ENCODE results near the gene ZCCHC10.

GRCh38 chr5:132952829-132953228 is 73.5 kb downstream of the ZCCHC10 start:
- no peak for TF ChIP-seq CTCF (IDR thresholded peaks at IDR 0.05)
- TF ChIP-seq POLR2A (IDR thresholded peaks at IDR 0.05): no peak
